GM13977 (cell line): ENCODE measurements around the gene EIF3A.
"Not testable (repeated sequence)": the region's sequence is repeated elsewhere in the genome, so short reads cannot be mapped to it uniquely, and the experiment has no call there.

Source experiments
- DNase-seq: peaks from one replicate; pipeline ENCODE4 v3.0.0; 2012; ENCODE audit warnings: low spot score
- CTCF ChIP-seq: IDR thresholded peaks from 2 replicates; pipeline ENCODE4 v1.5.1; 2012; ENCODE audit warnings: mild to moderate bottlenecking, control low read depth; ENCODE audit not compliant: insufficient read depth; ENCODE audit errors: extremely low read depth, missing control alignments
- in situ Hi-C: fragments of 300-500 bp; cut with MboI; formaldehyde crosslinking; loops from one replicate; pipeline ENCODE4 v1.12.0; 2022; ENCODE audit warnings: low sequenced_read_pairs, low pct_unique_long_range_greater_than_20kb, mixed read lengths, inconsistent platforms; ENCODE audit not compliant: unreplicated experiment

Gene EIF3A

GRCh38 chr10:119119400-119119799 lies 38.8 kb upstream of the EIF3A start:
- no peak for DNase-seq
- TF ChIP-seq CTCF = no peak
- in situ Hi-C loops = no loop called here

- no peak for TF ChIP-seq CTCF
- in situ Hi-C loops = no loop called here
- no peak for DNase-seq
Measured at GRCh38 chr10:119118231-119118630, 37.6 kb upstream of the EIF3A start.

- no peak for DNase-seq
- in situ Hi-C loops = no loop called here
- no peak for TF ChIP-seq CTCF
Measured at GRCh38 chr10:119116326-119116951, 35.8 kb upstream of the EIF3A start.

GRCh38 chr10:119115926-119116325 lies 35.3 kb upstream of the EIF3A start:
- no peak for DNase-seq
- in situ Hi-C loops = no loop called here
- TF ChIP-seq CTCF = no peak

- TF ChIP-seq CTCF = no peak
- DNase-seq = no peak
- in situ Hi-C loops = no loop called here
Measured at GRCh38 chr10:119113751-119114732, 33.4 kb upstream of the EIF3A start.

- no peak for DNase-seq
- TF ChIP-seq CTCF = no peak
- in situ Hi-C loops = no loop called here
Measured at GRCh38 chr10:119112056-119112455, 31.4 kb upstream of the EIF3A start.

GRCh38 chr10:119107771-119108170 lies 27.2 kb upstream of the EIF3A start:
- in situ Hi-C loops = not testable (repeated sequence)

GRCh38 chr10:119107106-119107505 lies 26.5 kb upstream of the EIF3A start:
- in situ Hi-C loops, DNase-seq: not testable (repeated sequence)

More at GRCh38 chr10:119107771-119108170, 27.2 kb upstream of the EIF3A start:
- DNase-seq = not testable (repeated sequence)

- DNase-seq, in situ Hi-C loops: not testable (repeated sequence)
Measured at GRCh38 chr10:119105899-119106298, 25.3 kb upstream of the EIF3A start.
